HEK293T (cell line): ENCODE results near the gene NOS2.
"Not testable (repeated sequence)": the region's sequence is repeated elsewhere in the genome, so short reads cannot be mapped to it uniquely, and the experiment has no call there.

ENCODE experiments used
- CTCF ChIA-PET: fragments of 350-600 bp; formaldehyde crosslinking; extraction: SDS; loops from one replicate; lab custom pipeline; 2021; ENCODE audit warnings: antibody characterized with exemption, inconsistent platforms; lab: Yijun Ruan, JAX
- POLR2A ChIA-PET: fragments of 350-600 bp; formaldehyde crosslinking; extraction: SDS; loops from one replicate; lab custom pipeline; 2020; ENCODE audit warnings: antibody characterized with exemption, inconsistent platforms; lab: Yijun Ruan, JAX
- DNase-seq: peaks from one replicate; pipeline ENCODE4 v3.0.0; 2012; ENCODE audit warnings: mixed read lengths; ENCODE audit errors: extremely low spot score
- ARNT ChIP-seq: fragments of 450-650 bp; IDR thresholded peaks from 2 replicates; pipeline ENCODE4 v1.6.1; 2017; ENCODE audit warnings: mild to moderate bottlenecking
- BHLHE40 ChIP-seq: fragments of 450-650 bp; IDR thresholded peaks from 2 replicates; pipeline ENCODE4 v1.6.1; 2016; ENCODE audit warnings: mild to moderate bottlenecking, moderate library complexity, borderline replicate concordance
- CTBP1 ChIP-seq: fragments of 450-650 bp; IDR thresholded peaks from 2 replicates; pipeline ENCODE4 v1.6.1; 2016; ENCODE audit warnings: borderline replicate concordance
- ELF4 ChIP-seq: fragments of 450-650 bp; IDR thresholded peaks from 2 replicates; pipeline ENCODE4 v1.6.1; 2017; ENCODE audit warnings: antibody characterized with exemption
- FOXA1 ChIP-seq: fragments of 450-650 bp; IDR thresholded peaks from 2 replicates; pipeline ENCODE4 v1.6.1; 2016; ENCODE audit warnings: mild to moderate bottlenecking
- FOXK2 ChIP-seq: fragments of 450-650 bp; IDR thresholded peaks from 2 replicates; pipeline ENCODE4 v1.6.1; 2016; ENCODE audit warnings: mild to moderate bottlenecking
- FOXM1 ChIP-seq: fragments of 450-650 bp; IDR thresholded peaks from 2 replicates; pipeline ENCODE4 v1.6.1; 2017; ENCODE audit warnings: mild to moderate bottlenecking, borderline replicate concordance
- HDGF ChIP-seq: fragments of 450-650 bp; IDR thresholded peaks from 2 replicates; pipeline ENCODE4 v1.6.1; 2017; ENCODE audit warnings: antibody characterized with exemption, borderline replicate concordance
- L3MBTL2 ChIP-seq: fragments of 450-650 bp; conservative IDR thresholded peaks from 2 replicates; pipeline ENCODE4 v1.6.1; 2016; ENCODE audit warnings: mild to moderate bottlenecking
- LEF1 ChIP-seq: fragments of 450-650 bp; IDR thresholded peaks from 2 replicates; pipeline ENCODE4 v1.6.1; 2017; ENCODE audit warnings: mild to moderate bottlenecking, borderline replicate concordance
- NFRKB ChIP-seq: fragments of 450-650 bp; IDR thresholded peaks from 2 replicates; pipeline ENCODE4 v1.6.1; 2016; ENCODE audit warnings: mild to moderate bottlenecking, moderate library complexity
- PKNOX1 ChIP-seq: fragments of 450-650 bp; IDR thresholded peaks from 2 replicates; pipeline ENCODE4 v1.6.1; 2016
- SP1 ChIP-seq: fragments of 450-650 bp; IDR thresholded peaks from 2 replicates; pipeline ENCODE4 v1.6.1; 2017
- SUZ12 ChIP-seq: fragments of 450-650 bp; IDR thresholded peaks from 2 replicates; pipeline ENCODE4 v1.6.1; 2016; ENCODE audit warnings: mild to moderate bottlenecking
- TARDBP ChIP-seq: fragments of 450-650 bp; IDR thresholded peaks from 2 replicates; pipeline ENCODE4 v1.6.1; 2016
- ZNF384 ChIP-seq: fragments of 450-650 bp; IDR thresholded peaks from 2 replicates; pipeline ENCODE4 v1.6.1; 2016

NOS2 gene

GRCh38 chr17:27770877-27771276, 29.5 kb downstream of the NOS2 start:
- TF ChIP-seq ARNT (no peak), ELF4 (no peak), BHLHE40 (no peak), PKNOX1 (no peak), ZNF384 (no peak), SP1 (no peak), FOXK2 (no peak), SUZ12 (no peak), HDGF (no peak), FOXA1 (no peak)
- ChIA-PET CTCF (no interaction called here), POLR2A (no interaction called here)
- no peak for DNase-seq

- POLR2A ChIA-PET = no interaction called here
- TF ChIP-seq NFRKB = no peak
- no peak for TF ChIP-seq FOXA1
- TF ChIP-seq SUZ12 = no peak
- TF ChIP-seq LEF1 = no peak
- no peak for TF ChIP-seq ARNT
- no peak for TF ChIP-seq SP1
- TF ChIP-seq TARDBP = no peak
- no peak for TF ChIP-seq FOXK2
- TF ChIP-seq CTBP1 = no peak
- no peak for TF ChIP-seq ELF4
- TF ChIP-seq FOXM1 = no peak
- CTCF ChIA-PET = interaction anchor here (0.6 to 0.9 kb wide), 2 partner anchors 111 to 117 kb away, joined by 3 read pairs; no protein-coding TSS in a partner anchor
- DNase-seq = no peak
Measured at GRCh38 chr17:27768858-27769410, 31.4 kb downstream of the NOS2 start.

- CTCF ChIA-PET = no interaction called here
- POLR2A ChIA-PET = no interaction called here
- TF ChIP-seq PKNOX1 (no peak), BHLHE40 (no peak), ARNT (no peak), ZNF384 (no peak), TARDBP (no peak), FOXA1 (no peak), ELF4 (no peak), NFRKB (no peak), LEF1 (no peak), HDGF (no peak), L3MBTL2 (no peak)
- no peak for DNase-seq
Measured at GRCh38 chr17:27766438-27766837, 33.9 kb downstream of the NOS2 start.

- ChIA-PET CTCF (no interaction called here), POLR2A (no interaction called here)
- no peak for DNase-seq
- no peak for TF ChIP-seq ELF4
- TF ChIP-seq CTBP1 = no peak
- no peak for TF ChIP-seq L3MBTL2
- no peak for TF ChIP-seq ARNT
- no peak for TF ChIP-seq FOXA1
- no peak for TF ChIP-seq FOXK2
- TF ChIP-seq TARDBP = no peak
- no peak for TF ChIP-seq SP1
- TF ChIP-seq FOXM1 = no peak
- no peak for TF ChIP-seq PKNOX1
- no peak for TF ChIP-seq BHLHE40
- TF ChIP-seq SUZ12 = no peak
- TF ChIP-seq LEF1 = no peak
- no peak for TF ChIP-seq NFRKB
- TF ChIP-seq ZNF384 = no peak
- no peak for TF ChIP-seq HDGF
Measured at GRCh38 chr17:27765353-27765752, 35.0 kb downstream of the NOS2 start.

GRCh38 chr17:27764589-27764988, 35.7 kb downstream of the NOS2 start:
- DNase-seq = no peak
- TF ChIP-seq CTBP1 = no peak
- no peak for TF ChIP-seq HDGF
- TF ChIP-seq ARNT = no peak
- no peak for TF ChIP-seq PKNOX1
- no peak for TF ChIP-seq SUZ12
- no peak for TF ChIP-seq FOXA1
- no peak for TF ChIP-seq ELF4
- TF ChIP-seq FOXK2 = no peak
- TF ChIP-seq FOXM1 = no peak
- ChIA-PET CTCF (no interaction called here), POLR2A (no interaction called here)

- ChIA-PET CTCF (interaction anchor here (1.1 to 5.1 kb wide), 2 partner anchors 108 to 116 kb away, joined by 4 to 34 read pairs; no protein-coding TSS in a partner anchor), POLR2A (no interaction called here)
- DNase-seq = no peak
- no peak for TF ChIP-seq ZNF384
- TF ChIP-seq L3MBTL2 = no peak
- no peak for TF ChIP-seq LEF1
- no peak for TF ChIP-seq FOXK2
Measured at GRCh38 chr17:27762527-27763305, 37.6 kb downstream of the NOS2 start.

GRCh38 chr17:27760931-27761330, 39.4 kb downstream of the NOS2 start:
- CTCF ChIA-PET = interaction anchor here (1.2 to 5.1 kb wide), 3 partner anchors 39 to 118 kb away, joined by 3 to 34 read pairs (median 5); partner anchors contain the start of gene NOS2
- POLR2A ChIA-PET = not testable (repeated sequence)

More at GRCh38 chr17:27760931-27761330, 39.4 kb downstream of the NOS2 start:
- not testable (repeated sequence) for DNase-seq
